K562 (cell line): ENCODE results near the gene TFCP2. TPM values are rescaled to one million over a fixed set of nuclear protein-coding genes. Genes with fewer than 3 reads are reported as not detected.
A peak's percentile ranks its signal among the peaks of the same experiment; 100 is the strongest.

Experiments used
- E2F3 ChIP-seq: fragments of 250-450 bp; sonication (Bioruptor Pico); IDR thresholded peaks from 2 replicates; pipeline ENCODE4 v1.4.0; 2020; ENCODE audit warnings: mild to moderate bottlenecking
- ESRRB ChIP-seq: fragments of 250-450 bp; sonication (Bioruptor Pico); IDR thresholded peaks from 2 replicates; pipeline ENCODE4 v1.5.0; 2020; ENCODE audit warnings: mild to moderate bottlenecking, moderate library complexity, borderline replicate concordance
- ETS2 ChIP-seq: IDR thresholded peaks from 2 replicates; pipeline ENCODE4 v1.6.1; 2016; ENCODE audit warnings: borderline replicate concordance, missing genetic modification characterization, mild to moderate bottlenecking, moderate library complexity, missing compliant biosample characterization; ENCODE audit not compliant: poor library complexity, severe bottlenecking
- ETV5 ChIP-seq: sonication (generic); formaldehyde crosslinking; IDR thresholded peaks from 2 replicates; pipeline ENCODE4 v1.4.0; 2020; ENCODE audit warnings: low read depth, mild to moderate bottlenecking, missing genetic modification reagents
- GABPA ChIP-seq: fragments of 200-800 bp; sonication (Bioruptor generic); conservative IDR thresholded peaks from 2 replicates; pipeline ENCODE4 v1.6.1; 2016; ENCODE audit warnings: low read depth, missing genetic modification characterization, missing compliant biosample characterization
- OTX1 ChIP-seq: fragments of 450-650 bp; formaldehyde crosslinking; IDR thresholded peaks from 2 replicates; pipeline ENCODE4 v1.4.0; 2022; ENCODE audit warnings: mild to moderate bottlenecking
- SNIP1 ChIP-seq: fragments of 450-650 bp; IDR thresholded peaks from 2 replicates; pipeline ENCODE4 v1.7.1; 2017; ENCODE audit warnings: low read depth, mild to moderate bottlenecking
- SRSF9 ChIP-seq: fragments of 200-400 bp; formaldehyde crosslinking; IDR thresholded peaks from 2 replicates; pipeline ENCODE4 v1.6.1; 2017; ENCODE audit warnings: low read depth, low read length, borderline replicate concordance
- TARDBP ChIP-seq: fragments of 450-650 bp; IDR thresholded peaks from 2 replicates; pipeline ENCODE4 v1.6.1; 2016
- TSHZ1 ChIP-seq: fragments of 250-450 bp; sonication (Bioruptor Pico); IDR thresholded peaks from 2 replicates; pipeline ENCODE4 v1.4.0; 2020; ENCODE audit warnings: mild to moderate bottlenecking, moderate library complexity
- ZBTB17 ChIP-seq: fragments of 450-650 bp; formaldehyde crosslinking; IDR thresholded peaks from 2 replicates; pipeline ENCODE4 v1.4.0; 2020; ENCODE audit warnings: mild to moderate bottlenecking
- ZNF282 ChIP-seq: sonication (generic); formaldehyde crosslinking; IDR thresholded peaks from 2 replicates; pipeline ENCODE4 v1.8.1; 2023; ENCODE audit warnings: missing genetic modification reagents
- ZNF668 ChIP-seq: fragments of 250-450 bp; sonication (Bioruptor Pico); IDR thresholded peaks from 2 replicates; pipeline ENCODE4 v1.8.0; 2022; ENCODE audit warnings: mild to moderate bottlenecking, inconsistent platforms
- ZNF76 ChIP-seq: fragments of 250-450 bp; sonication (Bioruptor Pico); IDR thresholded peaks from 2 replicates; pipeline ENCODE4 v1.4.0; 2020; ENCODE audit warnings: mild to moderate bottlenecking, moderate library complexity, borderline replicate concordance
- polyA plus RNA-seq, 8 experiments: library from polyadenylated mRNA; depleted of rRNA in 4 of 8; stranded (reverse) in 5 of 8; unstranded in 3 of 8; fragments of >200 nt; fragmentation: Nextera tagmentation in 2 of 8; fragmentation: Illumina TruSeq in 1 of 8; extraction: Ambion mirVana in 2 of 8; extraction: Trizol in 1 of 8; gene quantifications; 2 replicates each; pipeline versions ENCODE4 v1.2.1 to v1.2.3, GENCODE V29; 2011 to 2014; ENCODE audit warnings: inconsistent platforms in 1 of 8, missing spikeins in 1 of 8
- total RNA-seq, 7 experiments: library from RNA; depleted of rRNA in 6 of 7; stranded (reverse); fragments of >200 nt in 6 of 7; fragmentation: Illumina TruSeq in 2 of 7; extraction: Trizol in 2 of 7; gene quantifications; 2 replicates each; pipeline versions ENCODE4 v1.2.1 to v1.2.3, GENCODE V29; 2011 to 2021; ENCODE audit warnings: low replicate concordance in 1 of 7
- TF ChIP-seq, protein P1 (sequence below): sonication (generic); formaldehyde crosslinking; IDR thresholded peaks from 2 replicates; pipeline ENCODE4 v1.8.0; 2022; ENCODE audit warnings: mild to moderate bottlenecking, missing genetic modification reagents
- TF ChIP-seq, protein P2 (sequence below): sonication (generic); formaldehyde crosslinking; IDR thresholded peaks from 2 replicates; pipeline ENCODE4 v1.8.0; 2022; ENCODE audit warnings: missing genetic modification reagents, mild to moderate bottlenecking, borderline replicate concordance
- TF ChIP-seq, protein P3 (sequence below): sonication (generic); formaldehyde crosslinking; IDR thresholded peaks from 2 replicates; pipeline ENCODE4 v1.8.1; 2023; ENCODE audit warnings: mild to moderate bottlenecking, missing genetic modification reagents
- TF ChIP-seq, protein P4 (sequence below): fragments of 450-650 bp; IDR thresholded peaks from one replicate; pipeline ENCODE4 v1.6.1; 2018; ENCODE audit warnings: mild to moderate bottlenecking, moderate library complexity; ENCODE audit not compliant: partially characterized antibody

Gene TFCP2
- total and polyA plus RNA-seq, 9 of the 15 experiments (the other 6 are each of a cell fraction or from before 2014, with no cell fraction given), result 8.0 to 38.9 (median 19.3) TPM

DNA sequence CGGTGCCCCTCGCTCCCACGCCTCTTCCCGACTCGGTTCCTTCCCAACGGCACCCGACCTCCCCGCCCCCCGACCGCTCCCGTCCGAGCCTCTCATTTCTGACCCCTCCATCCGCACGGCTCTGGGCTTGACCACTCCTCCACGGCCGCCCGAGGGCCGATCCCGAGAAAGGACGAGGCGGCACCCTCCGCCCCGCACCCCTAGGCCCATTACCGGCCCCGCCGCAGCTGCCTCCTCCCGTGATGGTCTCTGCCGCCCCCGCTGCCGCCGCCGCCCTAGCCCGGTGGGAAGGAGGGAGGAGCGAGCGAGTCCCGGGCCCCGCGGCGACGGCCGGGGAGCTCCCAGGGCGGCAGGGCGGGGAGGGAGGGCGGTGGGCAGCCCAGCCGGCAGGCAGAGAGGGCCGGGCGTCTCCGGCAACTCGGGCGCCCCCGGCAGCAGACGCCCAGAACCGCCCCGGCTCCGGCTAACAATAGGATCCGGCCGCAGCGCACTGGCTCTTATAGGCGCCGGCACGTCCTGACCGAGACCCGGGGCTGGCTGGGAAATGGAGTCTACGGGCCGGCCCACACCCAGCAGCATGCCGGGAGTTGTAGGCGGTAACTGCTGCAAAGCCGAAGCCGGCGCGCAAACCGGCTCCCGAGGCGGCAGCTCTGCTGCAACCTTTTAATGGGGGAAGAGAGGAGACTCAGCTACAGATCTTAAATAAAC lies 89.7 kb downstream of the TFCP2 start, which contains the start of gene CSRNP2 (continued):
- TF ChIP-seq TARDBP, result 0 out of 2 replicates have a peak, but pooled peaks have one; percentile 14
- TF ChIP-seq, protein P1, sequence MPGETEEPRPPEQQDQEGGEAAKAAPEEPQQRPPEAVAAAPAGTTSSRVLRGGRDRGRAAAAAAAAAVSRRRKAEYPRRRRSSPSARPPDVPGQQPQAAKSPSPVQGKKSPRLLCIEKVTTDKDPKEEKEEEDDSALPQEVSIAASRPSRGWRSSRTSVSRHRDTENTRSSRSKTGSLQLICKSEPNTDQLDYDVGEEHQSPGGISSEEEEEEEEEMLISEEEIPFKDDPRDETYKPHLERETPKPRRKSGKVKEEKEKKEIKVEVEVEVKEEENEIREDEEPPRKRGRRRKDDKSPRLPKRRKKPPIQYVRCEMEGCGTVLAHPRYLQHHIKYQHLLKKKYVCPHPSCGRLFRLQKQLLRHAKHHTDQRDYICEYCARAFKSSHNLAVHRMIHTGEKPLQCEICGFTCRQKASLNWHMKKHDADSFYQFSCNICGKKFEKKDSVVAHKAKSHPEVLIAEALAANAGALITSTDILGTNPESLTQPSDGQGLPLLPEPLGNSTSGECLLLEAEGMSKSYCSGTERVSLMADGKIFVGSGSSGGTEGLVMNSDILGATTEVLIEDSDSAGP (CRISPR knock-in tag), result no peak
- TF ChIP-seq ZBTB17, result 0 out of 2 replicates have a peak, but pooled peaks have one; percentile 52
- TF ChIP-seq TSHZ1, result no peak
- TF ChIP-seq, protein P2, sequence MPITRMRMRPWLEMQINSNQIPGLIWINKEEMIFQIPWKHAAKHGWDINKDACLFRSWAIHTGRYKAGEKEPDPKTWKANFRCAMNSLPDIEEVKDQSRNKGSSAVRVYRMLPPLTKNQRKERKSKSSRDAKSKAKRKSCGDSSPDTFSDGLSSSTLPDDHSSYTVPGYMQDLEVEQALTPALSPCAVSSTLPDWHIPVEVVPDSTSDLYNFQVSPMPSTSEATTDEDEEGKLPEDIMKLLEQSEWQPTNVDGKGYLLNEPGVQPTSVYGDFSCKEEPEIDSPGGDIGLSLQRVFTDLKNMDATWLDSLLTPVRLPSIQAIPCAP, result no peak
- TF ChIP-seq E2F3 (CRISPR knock-in tag), result no peak
- TF ChIP-seq ETV5 (CRISPR knock-in tag), result peak; percentile 51; the same call in 1 of the 2 replicates
- no peak for TF ChIP-seq ESRRB
- no peak for TF ChIP-seq OTX1 (CRISPR knock-in tag)
- no peak for TF ChIP-seq SRSF9
- TF ChIP-seq, protein P3, sequence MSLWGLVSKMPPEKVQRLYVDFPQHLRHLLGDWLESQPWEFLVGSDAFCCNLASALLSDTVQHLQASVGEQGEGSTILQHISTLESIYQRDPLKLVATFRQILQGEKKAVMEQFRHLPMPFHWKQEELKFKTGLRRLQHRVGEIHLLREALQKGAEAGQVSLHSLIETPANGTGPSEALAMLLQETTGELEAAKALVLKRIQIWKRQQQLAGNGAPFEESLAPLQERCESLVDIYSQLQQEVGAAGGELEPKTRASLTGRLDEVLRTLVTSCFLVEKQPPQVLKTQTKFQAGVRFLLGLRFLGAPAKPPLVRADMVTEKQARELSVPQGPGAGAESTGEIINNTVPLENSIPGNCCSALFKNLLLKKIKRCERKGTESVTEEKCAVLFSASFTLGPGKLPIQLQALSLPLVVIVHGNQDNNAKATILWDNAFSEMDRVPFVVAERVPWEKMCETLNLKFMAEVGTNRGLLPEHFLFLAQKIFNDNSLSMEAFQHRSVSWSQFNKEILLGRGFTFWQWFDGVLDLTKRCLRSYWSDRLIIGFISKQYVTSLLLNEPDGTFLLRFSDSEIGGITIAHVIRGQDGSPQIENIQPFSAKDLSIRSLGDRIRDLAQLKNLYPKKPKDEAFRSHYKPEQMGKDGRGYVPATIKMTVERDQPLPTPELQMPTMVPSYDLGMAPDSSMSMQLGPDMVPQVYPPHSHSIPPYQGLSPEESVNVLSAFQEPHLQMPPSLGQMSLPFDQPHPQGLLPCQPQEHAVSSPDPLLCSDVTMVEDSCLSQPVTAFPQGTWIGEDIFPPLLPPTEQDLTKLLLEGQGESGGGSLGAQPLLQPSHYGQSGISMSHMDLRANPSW, result no peak
- TF ChIP-seq, protein P4, sequence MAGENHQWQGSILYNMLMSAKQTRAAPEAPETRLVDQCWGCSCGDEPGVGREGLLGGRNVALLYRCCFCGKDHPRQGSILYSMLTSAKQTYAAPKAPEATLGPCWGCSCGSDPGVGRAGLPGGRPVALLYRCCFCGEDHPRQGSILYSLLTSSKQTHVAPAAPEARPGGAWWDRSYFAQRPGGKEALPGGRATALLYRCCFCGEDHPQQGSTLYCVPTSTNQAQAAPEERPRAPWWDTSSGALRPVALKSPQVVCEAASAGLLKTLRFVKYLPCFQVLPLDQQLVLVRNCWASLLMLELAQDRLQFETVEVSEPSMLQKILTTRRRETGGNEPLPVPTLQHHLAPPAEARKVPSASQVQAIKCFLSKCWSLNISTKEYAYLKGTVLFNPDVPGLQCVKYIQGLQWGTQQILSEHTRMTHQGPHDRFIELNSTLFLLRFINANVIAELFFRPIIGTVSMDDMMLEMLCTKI, result no peak
- peak; percentile 86; the same call in 1 of the 2 replicates for TF ChIP-seq ZNF282
- peak; percentile 81 for TF ChIP-seq GABPA (tag)
- no peak for TF ChIP-seq ZNF76 (CRISPR knock-in tag)
- no peak for TF ChIP-seq SNIP1
- no peak for TF ChIP-seq ZNF668
- no peak for TF ChIP-seq ETS2 (tag)
